Ascending aorta (tissue), 2 donors: Measurements from ENCODE around the gene DUSP19. TPM values are rescaled to one million over a fixed set of nuclear protein-coding genes. Genes with fewer than 3 reads are reported as not detected.

ENCODE experiments used
- DNase-seq, 2 donors: peaks; one replicate each; pipeline ENCODE4 v3.0.0-alpha.2; 2019; ENCODE audit warnings: low spot score in 2 of 2
- H3K27ac ChIP-seq, 2 donors: fragments of 200-600 bp; sonication (generic); one replicate each; pipeline ENCODE4 v1.5.1; 2016 to 2017; ENCODE audit warnings: mild to moderate bottlenecking in 1 of 2
- H3K27me3 ChIP-seq: fragments of 200-600 bp; sonication (generic); one replicate; pipeline ENCODE4 v1.5.1; 2017
- H3K36me3 ChIP-seq, 2 donors: fragments of 200-600 bp; sonication (generic); one replicate each; pipeline ENCODE4 v1.5.1; 2016
- H3K4me1 ChIP-seq, 2 donors: fragments of 200-600 bp; sonication (generic); one replicate each; pipeline ENCODE4 v1.5.1; 2016 to 2017; ENCODE audit warnings: mild to moderate bottlenecking in 1 of 2
- H3K4me3 ChIP-seq, 2 donors: fragments of 200-600 bp; sonication (generic); one replicate each; pipeline ENCODE4 v1.5.1; 2016 to 2017; ENCODE audit warnings: mild to moderate bottlenecking in 1 of 2
- H3K9me3 ChIP-seq, 2 donors: fragments of 200-600 bp; sonication (generic); one replicate each; pipeline ENCODE4 v1.5.1; 2016
- intact Hi-C: fragments of 100-400 bp; cut with DNase I; formaldehyde crosslinking; loops from one replicate; pipeline ENCODE4 v1.15.1; 2023
- total RNA-seq: library from RNA; depleted of rRNA; stranded (reverse); fragments of >200 nt; gene quantifications from one replicate; pipeline ENCODE4 v1.1.0, GENCODE V29; 2016
- TF ChIP-seq, protein P1 (sequence below), 3 experiments: fragments of 200-600 bp in 2 of 3; fragments of 450-650 bp in 1 of 3; sonication (generic) in 2 of 3; IDR thresholded peaks; one replicate each; pipeline ENCODE4 v1.5.1; 2016 to 2019; ENCODE audit warnings: antibody characterized with exemption in 3 of 3, mild to moderate bottlenecking in 1 of 3, moderate library complexity in 1 of 3

DUSP19 gene
- total RNA-seq, 1 donor from 2014 or later = 1.3 TPM

DNA sequence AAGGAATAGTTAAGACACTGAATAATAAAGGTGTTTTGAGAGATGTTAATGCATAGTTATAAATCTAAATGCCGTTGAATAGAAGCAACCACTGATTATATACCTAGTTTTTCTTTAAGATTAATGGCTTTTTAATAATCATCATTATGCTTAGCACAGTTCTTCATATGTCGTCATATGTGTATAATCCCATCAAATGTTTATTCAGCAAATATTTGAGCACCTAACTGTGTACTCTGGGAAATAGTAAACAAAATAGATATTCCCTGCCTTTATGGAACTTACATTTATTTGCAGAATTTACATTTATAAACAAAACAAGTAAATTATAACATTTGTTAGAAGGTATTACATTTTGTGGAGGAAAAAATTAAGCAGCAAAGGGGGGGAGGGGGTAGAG, 55.5 kb downstream of the DUSP19 start:
- no peak overlapping the region for H3K27ac ChIP-seq

DNA sequence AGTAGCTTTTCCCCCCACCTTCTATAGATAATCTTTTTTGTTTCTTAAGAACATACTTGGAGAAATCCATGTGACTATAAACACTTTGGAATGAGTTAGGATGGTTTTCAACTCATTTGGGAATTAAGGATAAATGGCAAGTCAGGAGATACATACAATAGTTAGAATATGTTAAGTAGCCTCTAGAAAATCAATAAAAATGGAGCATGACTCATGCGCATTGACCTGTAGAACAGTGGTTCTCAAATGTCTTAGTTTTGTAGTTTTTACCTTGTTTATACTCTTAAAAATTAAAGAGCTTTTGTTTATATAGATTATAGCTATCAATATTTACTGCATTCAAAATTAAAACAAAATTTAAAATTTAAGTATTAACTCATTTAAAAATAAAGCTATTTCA, 70.4 kb downstream of the DUSP19 start:
- Histone ChIP-seq H3K9me3 (no peaks in the 10 kb centered on the region), H3K36me3 (peaks cover 3 to 7% of the 10 kb centered on the region in 2 donors), H3K4me3 (no peak overlapping the region), H3K27me3 (no peaks in the 10 kb centered on the region), H3K4me1 (no peaks in the 10 kb centered on the region), H3K27ac (no peak overlapping the region)
- DNase-seq = no peak
- intact Hi-C loops = no loop called here
- TF ChIP-seq, protein P1, sequence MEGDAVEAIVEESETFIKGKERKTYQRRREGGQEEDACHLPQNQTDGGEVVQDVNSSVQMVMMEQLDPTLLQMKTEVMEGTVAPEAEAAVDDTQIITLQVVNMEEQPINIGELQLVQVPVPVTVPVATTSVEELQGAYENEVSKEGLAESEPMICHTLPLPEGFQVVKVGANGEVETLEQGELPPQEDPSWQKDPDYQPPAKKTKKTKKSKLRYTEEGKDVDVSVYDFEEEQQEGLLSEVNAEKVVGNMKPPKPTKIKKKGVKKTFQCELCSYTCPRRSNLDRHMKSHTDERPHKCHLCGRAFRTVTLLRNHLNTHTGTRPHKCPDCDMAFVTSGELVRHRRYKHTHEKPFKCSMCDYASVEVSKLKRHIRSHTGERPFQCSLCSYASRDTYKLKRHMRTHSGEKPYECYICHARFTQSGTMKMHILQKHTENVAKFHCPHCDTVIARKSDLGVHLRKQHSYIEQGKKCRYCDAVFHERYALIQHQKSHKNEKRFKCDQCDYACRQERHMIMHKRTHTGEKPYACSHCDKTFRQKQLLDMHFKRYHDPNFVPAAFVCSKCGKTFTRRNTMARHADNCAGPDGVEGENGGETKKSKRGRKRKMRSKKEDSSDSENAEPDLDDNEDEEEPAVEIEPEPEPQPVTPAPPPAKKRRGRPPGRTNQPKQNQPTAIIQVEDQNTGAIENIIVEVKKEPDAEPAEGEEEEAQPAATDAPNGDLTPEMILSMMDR (IDR thresholded peaks at IDR 0.05) = no peak

More for the DNA sequence above, 55.5 kb downstream of the DUSP19 start:
- H3K9me3 ChIP-seq = no peaks in the 10 kb centered on the region
- peaks cover 0 to 6% of the 10 kb centered on the region in 2 donors for H3K36me3 ChIP-seq
- H3K4me3 ChIP-seq = no peak overlapping the region
- intact Hi-C loops = no loop called here
- DNase-seq = no peak
- TF ChIP-seq, protein P1 (IDR thresholded peaks at IDR 0.05) = no peak
- no peaks in the 10 kb centered on the region for H3K4me1 ChIP-seq
- no peaks in the 10 kb centered on the region for H3K27me3 ChIP-seq

DNA sequence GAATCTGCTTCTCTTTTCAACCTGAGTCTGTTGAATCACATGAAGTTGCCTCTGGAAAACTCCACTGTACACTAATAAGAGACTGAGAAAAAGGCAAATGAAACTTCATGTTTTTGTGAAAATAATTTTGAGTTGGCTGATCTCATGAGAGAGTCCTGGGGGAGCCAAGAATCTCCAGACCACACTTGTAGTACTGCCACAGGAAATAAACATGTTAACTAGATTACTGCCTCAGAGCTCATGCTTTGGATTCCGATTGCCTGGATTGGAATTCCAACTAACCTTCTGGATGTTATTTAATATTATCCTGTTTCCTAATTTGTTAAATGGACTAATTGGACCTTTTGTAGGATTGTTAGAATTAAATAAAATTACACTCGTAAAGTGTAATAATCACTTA, 70.9 kb downstream of the DUSP19 start:
- Histone ChIP-seq H3K4me3 (no peak overlapping the region), H3K36me3 (peaks cover 3% of the 10 kb centered on the region in 2 donors), H3K27me3 (no peaks in the 10 kb centered on the region), H3K27ac (no peak overlapping the region), H3K4me1 (no peaks in the 10 kb centered on the region), H3K9me3 (no peaks in the 10 kb centered on the region)
- DNase-seq = no peak
- intact Hi-C loops = no loop called here
- TF ChIP-seq, protein P1 (IDR thresholded peaks at IDR 0.05) = no peak

Other genes starting within 250 kb of the DUSP19 start
- 42.5 TPM for gene FRZB, start 212.1 kb upstream of the DUSP19 start, total RNA-seq
- gene NCKAP1, start 40.3 kb upstream of the DUSP19 start, total RNA-seq = 55.7 TPM
- not detected for gene NUP35, start 45.7 kb downstream of the DUSP19 start, total RNA-seq